HEK293 (cell line): Measurements from ENCODE around the gene PLEKHA8.
A peak's percentile ranks its signal among the peaks of the same experiment; 100 is the strongest.

ENCODE experiments used
- CTCF ChIA-PET: fragments of 350-600 bp; formaldehyde crosslinking; extraction: SDS; loops from one replicate; lab custom pipeline; 2021; ENCODE audit warnings: antibody characterized with exemption; lab: Yijun Ruan, JAX
- POLR2A ChIA-PET: fragments of 300-600 bp; formaldehyde crosslinking; extraction: SDS; loops from one replicate; lab custom pipeline; 2020; ENCODE audit warnings: antibody characterized with exemption, inconsistent platforms; lab: Yijun Ruan, JAX
- H3K27ac ChIP-seq: fragments of 200-500 bp; sonication (Bioruptor generic); 2 replicates; pipeline ENCODE4 v1.5.1; 2014; ENCODE audit warnings: low read depth, low read length, control low read depth, inconsistent platforms; ENCODE audit errors: extremely low read depth
- H3K36me3 ChIP-seq, 2 experiments: fragments of 200-500 bp in 1 of 2; sonication (Bioruptor generic) in 1 of 2; 1 replicate in 1 of 2; 2 replicates in 1 of 2; pipeline ENCODE4 v1.5.1; 2014 to 2017; ENCODE audit warnings: inconsistent platforms in 2 of 2, low read length in 2 of 2; ENCODE audit not compliant: control insufficient read depth in 2 of 2, insufficient read depth in 1 of 2
- H3K4me1 ChIP-seq: fragments of 200-500 bp; sonication (Bioruptor generic); 2 replicates; pipeline ENCODE4 v1.5.1; 2014; ENCODE audit warnings: mild to moderate bottlenecking, low read length, inconsistent platforms; ENCODE audit not compliant: control insufficient read depth, insufficient read depth
- H3K4me3 ChIP-seq: 2 replicates; pipeline ENCODE4 v1.5.1; 2011; ENCODE audit warnings: low read depth, mild to moderate bottlenecking, control low read depth, low read length, moderate library complexity
- H3K9me3 ChIP-seq: fragments of 200-500 bp; sonication (Bioruptor generic); 2 replicates; pipeline ENCODE4 v1.5.1; 2014; ENCODE audit warnings: low read depth, low read length, inconsistent platforms; ENCODE audit not compliant: control insufficient read depth, insufficient read depth
- BCL11B ChIP-seq: fragments of 450-650 bp; formaldehyde crosslinking; IDR thresholded peaks from 2 replicates; pipeline ENCODE4 v1.5.1; 2016; ENCODE audit warnings: low read depth, missing biosample characterization, missing genetic modification characterization
- CTCF ChIP-seq: fragments of 450-650 bp; formaldehyde crosslinking; IDR thresholded peaks from 2 replicates; pipeline ENCODE4 v1.5.1; 2016; ENCODE audit warnings: missing biosample characterization, missing genetic modification characterization
- OSR2 ChIP-seq: fragments of 450-650 bp; formaldehyde crosslinking; IDR thresholded peaks from 2 replicates; pipeline ENCODE4 v1.5.1; 2016; ENCODE audit warnings: missing biosample characterization, missing genetic modification characterization
- OVOL3 ChIP-seq: fragments of 450-650 bp; formaldehyde crosslinking; IDR thresholded peaks from 2 replicates; pipeline ENCODE4 v1.5.1; 2016; ENCODE audit warnings: missing biosample characterization, missing genetic modification characterization
- PRDM4 ChIP-seq: fragments of 450-650 bp; formaldehyde crosslinking; IDR thresholded peaks from 2 replicates; pipeline ENCODE4 v1.5.1; 2017; ENCODE audit warnings: missing biosample characterization, missing genetic modification characterization
- PRDM6 ChIP-seq: fragments of 450-650 bp; formaldehyde crosslinking; IDR thresholded peaks from 2 replicates; pipeline ENCODE4 v1.5.1; 2017; ENCODE audit warnings: missing biosample characterization, missing genetic modification characterization
- SALL2 ChIP-seq: fragments of 450-650 bp; formaldehyde crosslinking; IDR thresholded peaks from 2 replicates; pipeline ENCODE4 v1.5.0; 2017; ENCODE audit warnings: missing biosample characterization, mild to moderate bottlenecking, missing genetic modification characterization, borderline replicate concordance
- SP2 ChIP-seq: fragments of 450-650 bp; formaldehyde crosslinking; IDR thresholded peaks from 2 replicates; pipeline ENCODE4 v1.5.1; 2016; ENCODE audit warnings: missing biosample characterization, missing genetic modification characterization
- SP3 ChIP-seq: fragments of 450-650 bp; formaldehyde crosslinking; IDR thresholded peaks from 2 replicates; pipeline ENCODE4 v1.5.1; 2016; ENCODE audit warnings: missing biosample characterization, missing genetic modification characterization
- ZFP41 ChIP-seq: fragments of 450-650 bp; formaldehyde crosslinking; IDR thresholded peaks from 2 replicates; pipeline ENCODE4 v1.5.1; 2016; ENCODE audit warnings: missing biosample characterization, missing genetic modification characterization, borderline replicate concordance
- ZNF148 ChIP-seq: fragments of 450-650 bp; formaldehyde crosslinking; IDR thresholded peaks from 2 replicates; pipeline ENCODE4 v1.5.0; 2017; ENCODE audit warnings: missing biosample characterization, missing genetic modification characterization, borderline replicate concordance
- ZNF18 ChIP-seq: fragments of 450-650 bp; formaldehyde crosslinking; IDR thresholded peaks from 2 replicates; pipeline ENCODE4 v1.5.1; 2016; ENCODE audit warnings: missing biosample characterization, missing genetic modification characterization
- ZNF19 ChIP-seq: fragments of 450-650 bp; formaldehyde crosslinking; IDR thresholded peaks from 2 replicates; pipeline ENCODE4; 2016; ENCODE audit warnings: missing biosample characterization, missing genetic modification characterization, low read depth
- ZNF2 ChIP-seq: fragments of 450-650 bp; formaldehyde crosslinking; IDR thresholded peaks from 2 replicates; pipeline ENCODE4 v1.5.1; 2016; ENCODE audit warnings: missing biosample characterization, missing genetic modification characterization
- ZNF366 ChIP-seq: fragments of 450-650 bp; formaldehyde crosslinking; conservative IDR thresholded peaks from 2 replicates; pipeline ENCODE4 v1.5.1; 2016; ENCODE audit warnings: missing biosample characterization, missing genetic modification characterization
- ZNF513 ChIP-seq: fragments of 450-650 bp; IDR thresholded peaks from 2 replicates; pipeline ENCODE4 v1.5.1; 2018; ENCODE audit warnings: missing biosample characterization, missing genetic modification characterization
- ZNF518A ChIP-seq: fragments of 450-650 bp; formaldehyde crosslinking; conservative IDR thresholded peaks from 2 replicates; pipeline ENCODE4 v1.5.1; 2016; ENCODE audit warnings: low read depth, missing biosample characterization, missing genetic modification characterization
- ZNF521 ChIP-seq: fragments of 450-650 bp; formaldehyde crosslinking; IDR thresholded peaks from 2 replicates; pipeline ENCODE4 v1.5.1; 2017; ENCODE audit warnings: missing biosample characterization, mild to moderate bottlenecking, missing genetic modification characterization
- ZNF776 ChIP-seq: fragments of 450-650 bp; formaldehyde crosslinking; IDR thresholded peaks from 2 replicates; pipeline ENCODE4 v1.5.0; 2017; ENCODE audit warnings: missing biosample characterization, missing genetic modification characterization, borderline replicate concordance
- ZNF843 ChIP-seq: fragments of 450-650 bp; formaldehyde crosslinking; IDR thresholded peaks from 2 replicates; pipeline ENCODE4 v1.5.1; 2016; ENCODE audit warnings: missing biosample characterization, missing genetic modification characterization

PLEKHA8 gene

GRCh38 chr7:30084212-30084611 lies 56.0 kb downstream of the PLEKHA8 start (continued):
- TF ChIP-seq ZNF513 (tag by site-specific recombination) (no peak), ZNF18 (no peak), SALL2 (tag by site-specific recombination) (no peak), OVOL3 (0 out of 2 replicates have a peak, but pooled peaks have one; percentile 15), SP2 (no peak), PRDM4 (tag by site-specific recombination) (0 out of 2 replicates have a peak, but pooled peaks have one; percentile 36), ZNF366 (tag by site-specific recombination) (peak; percentile 77), ZNF148 (no peak), ZNF2 (tag by site-specific recombination) (no peak), PRDM6 (peak; percentile 81), ZNF776 (tag by site-specific recombination) (no peak), ZNF19 (tag by site-specific recombination) (no peak), ZNF843 (tag by site-specific recombination) (0 out of 2 replicates have a peak, but pooled peaks have one; percentile 44)
- TF ChIP-seq, all 188 proteins: peak for 9

- Histone ChIP-seq H3K9me3 (no peaks in the 10 kb centered on the region), H3K4me3 (no peak overlapping the region), H3K27ac (no peak overlapping the region), H3K36me3 (peaks cover 0 to 6% of the 10 kb centered on the region in 2 experiments; a peak in 1 of 3 replicates), H3K4me1 (peaks cover 8% of the 10 kb centered on the region; the same call in 1 of the 2 replicates)
- ChIA-PET POLR2A (no interaction called here), CTCF (interaction anchor here (1.0 to 1.2 kb wide), 2 partner anchors 12 to 25 kb away, joined by 3 to 5 read pairs; no protein-coding TSS in a partner anchor)
- TF ChIP-seq CTCF (tag by site-specific recombination) = no peak
- no peak for TF ChIP-seq ZNF518A (tag by site-specific recombination)
- TF ChIP-seq ZFP41 (tag by site-specific recombination) = no peak
- TF ChIP-seq SP3 (tag by site-specific recombination) = no peak
- TF ChIP-seq OSR2 (tag by site-specific recombination) = no peak
- no peak for TF ChIP-seq ZNF521 (tag by site-specific recombination)
- no peak for TF ChIP-seq BCL11B (tag by site-specific recombination)
Measured at GRCh38 chr7:30086529-30086928, 58.3 kb downstream of the PLEKHA8 start.
